Skeletal muscle cell (primary cell): ENCODE data around the gene ZNF318.

ENCODE experiments used
- DNase-seq: peaks from one replicate; pipeline ENCODE4 v3.0.0-alpha.2; 2010; ENCODE audit warnings: low read depth
- H3K4me3 ChIP-seq: 2 replicates; pipeline ENCODE4 v1.5.1; 2011; ENCODE audit warnings: low read depth, mild to moderate bottlenecking, control low read depth, low read length, moderate library complexity

ZNF318 gene

DNA sequence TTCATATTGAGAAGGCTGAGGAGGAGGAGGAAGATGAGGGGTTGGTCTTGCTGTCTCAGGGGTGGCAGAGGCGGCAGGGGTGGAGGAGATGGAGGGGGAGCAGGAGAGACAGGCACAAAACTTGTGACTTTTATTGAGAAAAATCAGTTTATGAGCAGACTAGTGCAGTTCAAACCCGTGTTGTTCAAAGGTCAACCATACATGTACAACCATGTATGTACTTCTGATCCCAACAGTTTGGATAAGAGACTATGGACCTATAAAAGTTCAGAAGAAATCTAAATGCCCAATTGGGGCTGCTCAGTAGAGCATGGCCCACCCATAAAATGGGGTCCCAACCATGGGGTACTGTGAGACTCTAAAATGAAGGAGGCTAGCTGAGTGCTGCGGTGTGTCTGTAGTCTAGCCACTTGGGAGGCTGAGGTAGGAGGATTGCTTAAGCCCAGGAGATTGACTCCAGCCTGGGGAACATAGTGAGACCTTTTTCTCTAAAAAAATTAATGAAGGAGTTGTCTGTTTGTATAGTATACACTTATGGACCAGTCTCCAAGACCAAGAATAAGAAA lies 79.0 kb downstream of the ZNF318 start:
- no peak overlapping the region for H3K4me3 ChIP-seq
- no peak for DNase-seq

DNA sequence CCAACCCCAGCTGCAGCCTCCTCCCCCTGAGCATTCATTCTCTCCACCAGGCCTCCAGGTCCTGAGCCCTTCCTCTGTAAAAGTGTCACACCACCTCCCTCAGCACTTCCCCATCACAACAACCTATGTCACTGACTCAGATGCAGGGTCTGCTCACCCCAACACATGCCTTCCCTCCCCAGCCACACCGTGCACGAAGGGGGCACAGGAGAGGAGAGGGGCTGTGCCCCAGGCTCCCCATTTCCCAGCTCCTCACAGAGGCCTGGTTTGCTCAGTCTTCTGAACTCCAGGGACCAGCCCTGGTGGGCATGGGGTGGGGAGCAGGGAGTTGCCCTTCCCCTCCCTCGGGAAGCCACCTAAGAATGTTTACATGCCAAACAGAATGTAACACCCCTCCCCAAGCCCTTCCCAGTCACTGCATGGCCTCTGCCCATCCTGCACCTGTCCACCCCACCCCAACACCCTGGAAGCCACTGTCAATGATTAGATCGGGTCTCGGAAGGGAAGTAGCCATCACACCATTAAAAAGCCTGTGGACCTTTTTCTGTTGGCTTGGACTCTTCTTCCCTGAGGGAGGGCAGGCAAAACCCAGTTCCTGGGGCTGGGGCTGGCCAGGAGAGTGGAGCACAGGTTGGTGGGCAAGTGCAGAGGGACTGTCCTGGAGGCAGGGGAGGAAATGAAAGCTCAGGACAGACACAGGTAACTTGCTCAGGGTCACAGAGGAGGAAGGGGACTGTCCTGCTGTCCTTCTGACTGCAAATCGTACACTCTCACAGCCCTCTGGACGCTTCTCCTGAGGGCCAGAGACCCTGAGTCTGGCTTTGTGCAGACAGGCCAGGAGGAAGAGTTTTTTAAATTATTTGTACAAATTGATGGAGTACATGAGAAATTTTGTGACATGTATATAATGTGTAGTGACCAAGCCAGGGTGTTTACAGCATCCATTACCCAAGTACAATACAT lies 81.4 kb downstream of the ZNF318 start:
- DNase-seq = no peak

DNA sequence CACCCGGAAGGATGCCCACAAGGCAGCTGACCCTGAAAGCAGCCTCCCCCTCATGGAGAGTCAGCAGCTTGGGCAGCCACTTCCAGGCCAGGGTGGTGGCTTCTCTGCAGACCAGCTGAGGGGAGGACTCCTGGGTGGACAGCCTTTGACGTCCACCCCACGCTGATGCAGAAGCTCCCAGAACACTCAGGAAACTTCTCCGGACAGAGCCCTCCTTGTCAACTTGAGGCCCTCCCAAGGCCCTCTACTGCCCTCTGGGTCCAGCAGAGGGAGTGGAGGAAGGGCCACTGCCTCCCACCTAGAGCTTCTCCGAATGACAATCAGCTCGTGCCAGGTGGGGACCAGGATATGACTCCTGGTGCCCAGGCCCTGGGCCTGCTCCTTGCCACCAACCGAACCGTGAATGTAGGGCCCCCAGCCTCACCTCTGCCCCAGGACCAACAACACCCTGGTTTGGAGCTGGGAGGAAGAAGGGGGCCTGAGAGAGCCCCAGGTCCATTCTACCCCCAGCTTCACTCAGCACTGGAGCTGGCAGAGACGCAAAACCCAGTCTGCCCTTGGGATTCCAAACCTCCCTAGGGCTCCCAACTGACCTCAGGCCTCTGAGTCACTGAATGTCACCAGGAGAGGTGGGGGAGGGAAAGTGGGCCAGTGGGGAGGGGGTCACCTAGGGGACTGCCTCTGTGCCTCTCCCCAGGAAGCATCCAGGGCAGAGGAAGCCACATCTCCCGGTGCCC lies 82.3 kb downstream of the ZNF318 start:
- DNase-seq = no peak

More for the DNA sequence above, 81.4 kb downstream of the ZNF318 start:
- no peak overlapping the region for H3K4me3 ChIP-seq

DNA sequence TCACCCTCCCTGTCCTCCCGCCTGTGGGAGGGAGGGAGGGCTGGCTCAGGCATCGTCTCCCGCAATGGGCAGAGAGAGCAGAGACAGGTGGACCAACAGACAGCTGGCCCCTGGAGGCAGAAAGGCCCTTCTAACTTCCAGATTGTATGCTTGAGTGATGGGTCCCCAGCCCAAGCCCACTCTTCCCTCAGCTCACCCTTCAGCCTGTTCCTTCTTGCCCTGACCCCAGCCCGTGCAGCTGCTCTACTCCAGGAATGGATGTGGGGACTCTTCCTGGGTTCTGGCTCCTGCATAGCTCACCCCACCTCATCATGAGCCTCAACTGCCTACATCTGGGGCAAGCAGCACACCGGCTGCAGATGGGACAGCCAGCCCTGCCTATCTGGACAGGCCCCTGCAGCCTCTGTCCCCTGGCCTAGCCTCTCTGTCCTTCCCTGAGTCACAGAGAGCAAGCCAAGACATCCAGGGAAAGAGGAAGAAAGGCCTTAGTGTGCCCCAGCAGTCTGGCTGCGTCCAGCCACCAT lies 82.9 kb downstream of the ZNF318 start:
- no peak overlapping the region for H3K4me3 ChIP-seq
- no peak for DNase-seq

More for the DNA sequence above, 82.3 kb downstream of the ZNF318 start:
- H3K4me3 ChIP-seq = no peak overlapping the region
